ENCODE results near the gene NPAS4. TPM values are rescaled to one million over a fixed set of nuclear protein-coding genes. Genes with fewer than 3 reads are reported as not detected.

NPAS4 gene
- total and polyA plus RNA-seq, 2 experiments from 2014 or later: not detected

DNA sequence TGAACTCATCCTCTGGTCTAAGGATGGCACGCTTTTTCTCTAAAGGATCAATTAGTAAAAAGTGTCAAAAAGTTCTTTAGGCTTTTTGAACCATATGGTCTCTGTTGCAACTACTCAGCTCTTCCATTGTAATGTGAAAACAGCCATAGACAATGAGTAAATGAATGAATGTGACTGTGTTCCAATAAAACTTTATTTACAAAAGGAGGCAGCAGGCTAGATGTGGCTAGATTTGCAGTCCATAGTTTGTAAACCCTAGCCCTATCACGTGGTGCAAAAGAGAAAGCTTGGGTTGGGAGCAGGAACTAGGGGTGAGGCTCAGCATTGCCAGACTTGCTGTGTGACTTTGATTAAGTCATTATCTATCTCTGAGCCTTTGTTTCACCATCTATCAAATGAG, 5.4 kb upstream of the NPAS4 start:
- DNase-seq: no peak
- Histone ChIP-seq H3F3A (ENCODE audit: insufficient read depth) (peaks cover 5% of the 10 kb centered on the region; the same call in 1 of the 2 replicates), H3K4me2 (ENCODE audit: unreplicated experiment) (no peak overlapping the region), H4K20me1 (ENCODE audit: insufficient read depth) (no peaks in the 10 kb centered on the region), H2AFZ (no peak overlapping the region), H3K36me3 (ENCODE audit: low read depth) (no peaks in the 10 kb centered on the region), H3K9ac (no peak overlapping the region), H3K4me3 (no peak overlapping the region), H3K9me3 (ENCODE audit: low read depth) (no peaks in the 10 kb centered on the region), H3K27ac (no peak overlapping the region), H3K79me2 (ENCODE audit: insufficient read depth) (no peaks in the 10 kb centered on the region), H3K27me3 (replicated peaks; ENCODE audit: insufficient read depth) (0 out of 2 replicates have a peak, but pooled peaks cover 4% of the 10 kb centered on the region), H3K4me1 (ENCODE audit: insufficient read depth) (peaks cover 12% of the 10 kb centered on the region), H3K9me2 (ENCODE audit: insufficient read depth) (no peaks in the 10 kb centered on the region)
- TF ChIP-seq EZH2phosphoT487 (IDR thresholded peaks at IDR 0.05; ENCODE audit: insufficient read depth, low read depth): no peak
- TF ChIP-seq EZH2 (IDR thresholded peaks at IDR 0.05; ENCODE audit: insufficient read depth, poor library complexity, severe bottlenecking): no peak
- 37 to 45% methylated on average over 2 of the region's 2 CpGs for WGBS, 2 experiments (ENCODE audit: low coverage in 1 of 2, low lambda C conversion rate in 2 of 2, missing lambda C conversion rate in 2 of 2)
- in situ Hi-C loops (cut with MboI): no loop called here

- Histone ChIP-seq H3K4me2 (ENCODE audit: unreplicated experiment) (no peak overlapping the region), H4K20me1 (ENCODE audit: insufficient read depth) (no peaks in the 10 kb centered on the region), H3K36me3 (ENCODE audit: low read depth) (no peaks in the 10 kb centered on the region), H3K9me2 (ENCODE audit: insufficient read depth) (no peaks in the 10 kb centered on the region), H3K27me3 (replicated peaks; ENCODE audit: insufficient read depth) (0 out of 2 replicates have a peak, but pooled peaks cover 5% of the 10 kb centered on the region), H3K4me1 (ENCODE audit: insufficient read depth) (peaks cover 12% of the 10 kb centered on the region), H3K27ac (no peak overlapping the region), H3K4me3 (no peak overlapping the region), H3F3A (ENCODE audit: insufficient read depth) (peaks cover 14% of the 10 kb centered on the region), H3K9ac (no peak overlapping the region), H3K9me3 (ENCODE audit: low read depth) (no peaks in the 10 kb centered on the region), H3K79me2 (ENCODE audit: insufficient read depth) (no peaks in the 10 kb centered on the region), H2AFZ (no peak overlapping the region)
- no peak for DNase-seq
- WGBS, 2 experiments (ENCODE audit: low coverage in 1 of 2, low lambda C conversion rate in 2 of 2, missing lambda C conversion rate in 2 of 2): 68 to 72% methylated on average over 11 of the region's 11 CpGs
- TF ChIP-seq EZH2 (IDR thresholded peaks at IDR 0.05; ENCODE audit: insufficient read depth, poor library complexity, severe bottlenecking) (no peak), EZH2phosphoT487 (IDR thresholded peaks at IDR 0.05; ENCODE audit: insufficient read depth, low read depth) (no peak)
- in situ Hi-C loops (cut with MboI): no loop called here
Measured at GRCh38 chr11:66417000-66417399, 3.8 kb upstream of the NPAS4 start.

DNA sequence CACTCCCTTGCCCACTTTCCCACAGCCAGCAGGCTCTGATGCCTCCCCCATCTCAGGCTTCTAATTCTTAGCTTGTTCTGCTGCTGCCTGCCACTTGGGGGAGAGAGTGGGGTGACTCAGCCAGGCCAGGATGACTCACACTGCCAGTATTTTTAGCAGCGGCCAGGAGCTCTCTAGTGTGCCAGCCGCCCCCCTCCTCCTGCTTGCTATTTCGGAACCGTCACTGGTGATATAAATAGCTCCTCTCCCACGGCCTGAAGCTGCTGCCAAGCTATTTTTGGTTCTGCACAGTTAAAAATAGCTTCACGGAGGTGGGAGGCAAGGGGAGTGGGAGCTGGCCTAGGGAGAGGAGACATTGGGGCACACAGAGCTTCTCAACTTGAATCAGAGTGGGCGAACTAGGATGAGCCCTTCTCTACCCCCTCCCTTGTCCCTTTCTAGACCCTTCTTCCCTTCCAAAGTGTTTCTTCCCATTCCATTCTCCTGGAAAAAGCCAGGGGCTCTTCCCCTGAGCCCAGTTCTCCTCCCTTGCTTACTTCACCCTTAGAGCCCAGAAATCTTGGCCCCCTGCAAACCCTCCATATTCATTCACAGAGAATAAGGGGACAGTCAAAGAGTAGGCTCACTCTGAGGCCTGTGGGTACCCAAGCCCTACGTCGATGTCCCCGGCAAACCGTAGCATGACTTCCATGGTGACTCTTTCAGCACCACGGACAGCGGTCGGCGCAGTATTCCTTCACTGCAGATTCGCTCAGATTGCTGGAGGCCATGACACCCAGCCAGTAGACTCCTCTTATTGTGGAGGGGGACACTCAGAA, 2.5 kb upstream of the NPAS4 start:
- Histone ChIP-seq H3K9ac (no peak overlapping the region), H3K36me3 (ENCODE audit: low read depth) (no peaks in the 10 kb centered on the region), H3K27ac (peak overlapping the region; percentile 57), H3K9me3 (ENCODE audit: low read depth) (no peaks in the 10 kb centered on the region), H3K27me3 (replicated peaks; ENCODE audit: insufficient read depth) (0 out of 2 replicates have a peak, but pooled peaks cover 5% of the 10 kb centered on the region), H3K4me2 (ENCODE audit: unreplicated experiment) (peak overlapping the region; percentile 50), H3K4me3 (peak overlapping the region; percentile 1; the same call in 1 of the 2 replicates), H3K9me2 (ENCODE audit: insufficient read depth) (no peaks in the 10 kb centered on the region), H3K4me1 (ENCODE audit: insufficient read depth) (peaks cover 12% of the 10 kb centered on the region), H2AFZ (no peak overlapping the region), H3K79me2 (ENCODE audit: insufficient read depth) (no peaks in the 10 kb centered on the region), H4K20me1 (ENCODE audit: insufficient read depth) (no peaks in the 10 kb centered on the region), H3F3A (ENCODE audit: insufficient read depth) (peaks cover 24% of the 10 kb centered on the region)
- in situ Hi-C loops (cut with MboI): no loop called here
- DNase-seq: peak; percentile 99
- TF ChIP-seq EZH2phosphoT487 (IDR thresholded peaks at IDR 0.05; ENCODE audit: insufficient read depth, low read depth): no peak
- TF ChIP-seq EZH2 (IDR thresholded peaks at IDR 0.05; ENCODE audit: insufficient read depth, poor library complexity, severe bottlenecking): no peak
- WGBS, 2 experiments (ENCODE audit: low coverage in 1 of 2, low lambda C conversion rate in 2 of 2, missing lambda C conversion rate in 2 of 2): 3 to 6% methylated on average over 15 to 16 of the region's 16 CpGs

GRCh38 chr11:66418986-66419308, 1.9 kb upstream of the NPAS4 start:
- no peaks in the 10 kb centered on the region for H3K36me3 ChIP-seq (ENCODE audit: low read depth)
- H3K4me3 ChIP-seq: no peak overlapping the region
- 0 out of 2 replicates have a peak, but pooled peaks cover 5% of the 10 kb centered on the region for H3K27me3 ChIP-seq (replicated peaks; ENCODE audit: insufficient read depth)
- DNase-seq: no peak
- H3K4me1 ChIP-seq (ENCODE audit: insufficient read depth): peaks cover 12% of the 10 kb centered on the region
- H3K79me2 ChIP-seq (ENCODE audit: insufficient read depth): no peaks in the 10 kb centered on the region
- in situ Hi-C loops (cut with MboI): no loop called here
- H3K27ac ChIP-seq: no peak overlapping the region
- H3K4me2 ChIP-seq (ENCODE audit: unreplicated experiment): no peak overlapping the region
- no peak overlapping the region for H2AFZ ChIP-seq
- H3K9ac ChIP-seq: no peak overlapping the region
- H3F3A ChIP-seq (ENCODE audit: insufficient read depth): peaks cover 24% of the 10 kb centered on the region
- TF ChIP-seq EZH2 (IDR thresholded peaks at IDR 0.05; ENCODE audit: insufficient read depth, poor library complexity, severe bottlenecking) (no peak), EZH2phosphoT487 (IDR thresholded peaks at IDR 0.05; ENCODE audit: insufficient read depth, low read depth) (no peak)
- H4K20me1 ChIP-seq (ENCODE audit: insufficient read depth): no peaks in the 10 kb centered on the region
- no peaks in the 10 kb centered on the region for H3K9me2 ChIP-seq (ENCODE audit: insufficient read depth)
- WGBS, 2 experiments (ENCODE audit: low coverage in 1 of 2, low lambda C conversion rate in 2 of 2, missing lambda C conversion rate in 2 of 2): 65 to 68% methylated on average over 3 of the region's 3 CpGs
- H3K9me3 ChIP-seq (ENCODE audit: low read depth): no peaks in the 10 kb centered on the region
